GM21825 (cell line): ENCODE measurements around the gene DYRK1A.

Experiments used
- ATAC-seq: cut with Tn5 transposase; IDR thresholded peaks from one replicate; pipeline ENCODE4 v1.9.1; 2021; ENCODE audit warnings: mild to moderate bottlenecking, moderate library complexity; ENCODE audit not compliant: unreplicated experiment

DYRK1A gene

DNA sequence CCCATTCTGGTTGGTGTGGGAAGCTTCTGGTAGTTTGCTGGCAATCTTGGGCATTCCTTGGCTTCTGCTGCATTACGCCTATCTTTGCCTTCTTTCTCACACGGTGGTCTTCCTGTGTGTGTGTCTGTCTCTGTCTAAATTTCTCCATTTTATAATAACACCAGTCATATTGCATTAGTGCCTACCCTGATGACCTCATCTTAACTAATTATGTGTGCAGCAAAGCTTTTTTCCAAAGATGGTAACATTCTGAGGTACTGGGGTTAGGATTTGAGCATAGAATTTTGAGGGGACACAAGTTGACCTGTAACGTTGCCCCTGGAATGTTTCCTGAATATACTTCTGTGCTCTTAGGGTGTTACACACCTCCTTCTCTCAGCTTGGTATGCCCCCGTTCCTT, 77.1 kb downstream of the DYRK1A start:
- ATAC-seq = no peak

DNA sequence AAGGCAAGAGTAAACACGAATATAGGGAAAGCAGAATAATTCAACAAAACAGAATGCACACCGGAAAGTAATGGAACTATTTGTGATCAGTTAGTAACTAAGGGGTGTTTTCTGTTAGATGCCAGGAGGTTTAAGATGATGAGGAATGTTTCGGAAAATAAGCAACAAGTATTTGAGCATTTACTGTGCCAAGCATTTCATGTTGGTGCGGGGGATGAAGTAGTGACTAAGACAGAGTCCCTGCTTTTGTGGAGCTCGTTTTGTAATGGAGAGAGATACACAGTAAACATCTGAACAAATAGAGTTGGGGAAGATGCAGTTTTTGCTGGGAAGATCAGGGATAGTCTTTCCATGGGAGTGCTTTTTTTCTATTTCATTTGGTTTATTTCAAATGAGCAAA, 78.7 kb downstream of the DYRK1A start:
- ATAC-seq = no peak

DNA sequence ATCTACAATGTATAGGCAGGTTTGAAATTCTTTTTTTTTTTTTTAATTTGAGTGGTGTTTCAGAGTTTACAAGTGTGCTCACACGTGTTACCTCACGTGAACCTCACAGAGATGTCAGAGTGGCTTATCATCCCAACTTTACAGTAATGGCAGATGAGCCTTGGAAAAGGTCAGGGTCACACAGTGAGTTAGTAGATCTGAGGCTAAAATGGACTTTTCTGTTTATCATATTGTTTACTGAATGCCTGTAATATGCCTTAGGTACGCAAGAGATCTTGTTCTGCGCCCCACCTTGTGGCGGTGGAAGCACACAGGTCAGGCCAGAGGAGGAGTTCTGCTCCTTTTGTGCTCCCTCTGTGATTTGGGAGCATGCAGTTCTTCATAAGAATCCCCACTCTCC, 80.0 kb downstream of the DYRK1A start:
- ATAC-seq = no peak

DNA sequence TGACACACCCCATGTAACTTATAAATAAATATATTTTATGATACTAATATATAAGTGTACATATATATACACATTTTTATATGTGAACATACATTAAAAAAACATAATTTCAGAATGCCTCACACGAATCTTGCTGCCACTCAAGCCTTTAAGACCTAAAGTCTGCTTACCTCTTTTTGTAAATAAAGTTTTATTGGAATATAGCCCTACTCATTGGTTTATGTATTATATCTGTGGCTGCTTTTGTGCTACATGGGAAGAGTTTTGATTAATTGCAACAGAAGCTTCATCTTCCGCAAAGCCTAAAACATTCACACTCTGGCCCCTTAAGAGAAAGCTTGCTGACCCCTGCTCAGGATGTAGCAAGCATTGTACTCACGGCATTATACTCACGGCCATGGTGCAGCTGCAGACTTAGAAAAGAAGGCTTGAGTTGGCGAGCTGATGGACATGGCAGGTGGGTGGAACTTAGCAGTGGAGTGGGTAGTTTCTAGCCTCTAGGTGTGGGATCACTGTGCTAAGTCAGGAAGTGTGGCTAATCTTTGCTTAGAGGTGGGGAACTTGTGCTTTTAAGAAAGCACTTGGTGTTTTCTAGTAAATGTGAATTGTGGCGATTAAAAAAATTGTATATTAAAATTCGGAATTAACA, 80.8 kb downstream of the DYRK1A start:
- ATAC-seq = no peak

DNA sequence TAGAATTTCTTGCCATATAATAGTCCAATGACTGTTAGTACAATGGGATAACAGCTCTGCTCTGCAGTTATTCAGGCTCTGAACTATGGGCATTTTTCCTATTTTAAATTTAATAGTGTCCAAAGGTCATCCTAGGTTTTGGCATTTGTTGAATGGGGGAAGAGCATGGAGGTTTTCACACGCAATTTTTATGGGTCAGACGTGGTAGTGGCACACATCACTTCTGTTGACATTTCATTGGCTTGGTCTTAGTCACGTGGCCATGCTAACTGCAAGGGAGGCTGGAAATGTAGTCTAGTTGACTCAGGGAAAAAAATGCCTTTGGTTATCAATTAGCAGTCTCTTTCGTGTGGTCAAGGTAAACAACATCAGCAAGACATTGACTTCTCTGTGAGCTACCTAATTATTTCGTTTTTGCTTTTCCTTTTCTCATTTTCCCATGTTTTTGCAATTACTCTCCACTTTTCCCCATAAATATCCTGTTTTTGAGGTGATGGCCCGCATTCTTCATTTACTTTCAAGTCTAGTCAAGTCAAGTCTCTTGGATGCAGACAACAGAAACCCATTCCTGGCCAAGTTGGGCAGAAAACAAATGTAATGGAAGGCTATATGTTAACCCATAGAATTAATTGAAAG, 82.8 kb downstream of the DYRK1A start:
- ATAC-seq = no peak

GRCh38 chr21:37450445-37450941, 83.9 kb downstream of the DYRK1A start:
- ATAC-seq = no peak

DNA sequence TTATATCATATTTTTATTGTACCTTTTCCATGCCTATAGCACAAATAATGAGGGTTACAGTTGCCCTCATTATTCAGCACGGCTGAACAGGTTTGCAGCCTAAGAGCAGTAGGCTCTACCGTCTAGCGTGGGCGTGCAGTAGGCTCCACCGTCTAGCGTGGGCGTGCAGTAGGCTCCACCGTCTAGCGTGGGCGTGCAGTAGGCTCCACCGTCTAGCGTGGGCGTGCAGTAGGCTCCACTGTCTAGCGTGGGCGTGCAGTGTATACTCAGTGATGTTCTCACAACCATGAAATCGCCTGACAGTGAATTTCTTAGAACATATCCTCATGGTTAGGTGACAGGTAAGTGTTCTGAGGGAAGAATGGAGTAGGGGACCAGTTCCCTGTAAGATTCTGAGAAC, 84.9 kb downstream of the DYRK1A start:
- ATAC-seq = no peak

DNA sequence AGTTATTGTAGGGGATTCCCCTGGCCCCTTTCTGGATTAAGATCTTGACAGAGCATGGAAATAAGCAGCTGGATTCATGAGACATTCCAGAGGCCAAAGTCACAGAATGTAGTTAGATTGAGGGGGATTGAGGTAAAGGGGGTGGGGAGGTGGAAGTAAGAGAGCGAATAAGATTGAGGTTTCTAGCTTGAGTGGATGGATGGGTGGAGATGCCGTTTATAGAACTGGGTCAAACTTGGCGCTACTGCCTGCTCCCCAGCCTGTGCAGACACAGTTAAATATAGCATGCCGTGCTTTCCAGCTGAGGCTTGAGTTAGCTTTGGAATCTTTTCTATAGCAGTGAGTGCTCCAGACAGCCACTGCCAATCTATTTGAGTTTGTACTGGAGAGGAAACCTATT, 85.7 kb downstream of the DYRK1A start:
- ATAC-seq = no peak

DNA sequence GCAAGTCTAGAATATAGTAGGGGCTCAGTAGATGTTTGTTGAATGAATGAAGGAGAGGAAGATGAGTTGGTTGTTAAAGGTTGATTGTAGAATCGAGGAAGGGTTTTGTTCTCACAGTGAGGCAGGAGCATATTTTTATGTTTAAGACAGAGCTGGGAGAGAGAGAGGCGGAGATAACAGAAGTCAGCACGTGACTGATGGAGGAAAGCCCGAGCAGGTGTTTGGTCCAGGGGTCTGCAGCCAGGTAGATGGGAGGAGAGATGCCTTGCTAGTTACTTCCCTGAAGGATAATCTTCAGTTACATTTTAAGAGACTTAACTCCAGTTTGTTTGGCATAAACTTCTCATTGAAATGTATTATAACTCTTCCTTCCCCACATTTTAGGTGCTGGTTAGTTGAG, 86.8 kb downstream of the DYRK1A start:
- no peak for ATAC-seq

- no peak for ATAC-seq
Measured at GRCh38 chr21:37454869-37455503, 88.4 kb downstream of the DYRK1A start.

- ATAC-seq = no peak
Measured at GRCh38 chr21:37455504-37455911, 88.9 kb downstream of the DYRK1A start.

GRCh38 chr21:37458669-37459276, 92.2 kb downstream of the DYRK1A start:
- no peak for ATAC-seq

GRCh38 chr21:37459575-37459974, 93.0 kb downstream of the DYRK1A start:
- ATAC-seq = no peak

DNA sequence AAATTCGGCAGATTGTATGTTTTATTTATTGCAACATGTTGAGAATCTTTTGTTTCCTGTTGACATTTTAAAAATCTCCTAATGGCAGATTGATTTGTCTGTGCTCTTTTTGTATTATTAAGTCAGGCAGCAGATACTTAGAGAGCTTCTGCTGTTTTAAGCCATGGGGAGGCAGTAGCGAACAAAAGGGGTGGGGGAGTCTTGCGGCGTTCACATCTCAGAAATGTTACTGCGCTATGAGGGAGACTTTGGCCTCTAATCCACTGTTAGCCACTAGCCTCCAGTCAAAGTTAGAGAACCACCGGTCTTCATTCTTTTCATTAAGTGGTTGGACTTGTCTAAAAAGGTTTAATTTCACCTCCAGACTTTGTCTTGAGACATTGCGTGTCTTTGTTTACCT, 93.6 kb downstream of the DYRK1A start:
- no peak for ATAC-seq

- ATAC-seq = no peak
Measured at GRCh38 chr21:37461479-37461878, 94.9 kb downstream of the DYRK1A start.

DNA sequence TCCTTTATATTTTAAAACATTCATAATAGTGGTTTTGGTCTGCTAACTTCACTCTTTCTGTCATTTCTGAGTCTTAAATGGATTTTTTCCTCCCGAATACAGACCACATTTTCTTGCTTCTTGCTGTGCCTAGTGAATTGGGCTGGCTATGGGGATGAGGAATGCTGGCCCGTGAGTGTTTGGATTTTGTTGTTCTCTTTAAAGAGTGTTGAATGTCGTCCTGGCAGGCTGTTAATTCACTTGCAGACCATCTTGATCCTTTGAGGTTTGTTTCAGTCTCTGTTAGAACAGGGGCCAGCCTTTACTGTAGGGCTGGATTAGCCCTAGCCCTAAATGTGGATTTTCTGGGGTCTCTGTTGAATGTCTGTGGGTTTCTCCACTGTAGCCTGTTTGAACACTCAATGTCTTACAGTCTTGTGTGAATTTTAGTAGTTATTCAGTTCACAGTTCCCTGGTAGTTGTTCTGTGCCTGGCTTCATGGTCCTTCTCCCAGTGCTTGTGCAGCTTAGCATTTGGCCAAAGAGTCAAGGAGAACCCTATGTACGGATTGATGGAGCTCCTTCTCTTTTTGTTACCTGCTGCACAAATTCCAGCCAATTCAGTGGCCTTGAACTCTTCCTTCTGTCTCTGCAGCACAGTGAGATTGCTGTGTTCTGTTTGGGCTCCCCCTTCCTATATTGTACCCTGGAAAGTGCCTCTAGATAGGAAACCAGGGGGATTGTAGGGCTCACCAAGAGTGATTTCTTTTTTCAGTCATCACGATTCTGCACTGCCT, 95.7 kb downstream of the DYRK1A start:
- ATAC-seq = no peak

DNA sequence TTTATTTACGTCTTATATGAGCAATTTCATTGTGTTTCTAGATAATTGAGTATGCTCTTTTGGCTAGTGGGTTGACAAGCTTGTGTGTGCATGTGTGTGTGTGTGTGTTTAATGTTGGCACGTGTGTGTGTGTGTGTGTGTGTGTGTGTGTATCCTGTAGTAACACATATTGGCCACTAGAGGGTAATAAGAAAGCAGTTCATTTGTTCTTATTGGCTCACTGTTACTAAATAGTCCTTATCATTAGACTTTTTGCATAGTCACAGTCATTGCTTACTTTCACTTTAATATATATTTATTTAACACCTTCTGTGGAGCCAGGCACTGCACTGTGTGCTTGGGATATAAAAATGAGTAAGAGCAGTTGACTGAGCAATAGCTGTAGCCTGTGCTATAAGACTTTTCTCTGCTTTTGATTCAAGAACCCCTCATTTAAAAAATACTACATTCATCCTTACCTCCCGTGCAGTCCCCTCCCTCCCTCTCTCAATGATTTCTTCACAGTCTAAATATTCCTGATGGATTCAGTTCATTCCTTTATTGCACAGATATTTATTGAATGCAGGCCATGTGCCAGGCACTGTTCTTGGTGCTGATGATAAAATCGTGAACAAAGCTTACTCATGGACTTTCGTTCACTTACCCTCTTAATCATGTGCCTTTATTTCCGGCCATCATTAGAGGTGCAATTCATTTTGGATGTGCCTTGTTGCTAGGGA, 96.7 kb downstream of the DYRK1A start:
- ATAC-seq = no peak

DNA sequence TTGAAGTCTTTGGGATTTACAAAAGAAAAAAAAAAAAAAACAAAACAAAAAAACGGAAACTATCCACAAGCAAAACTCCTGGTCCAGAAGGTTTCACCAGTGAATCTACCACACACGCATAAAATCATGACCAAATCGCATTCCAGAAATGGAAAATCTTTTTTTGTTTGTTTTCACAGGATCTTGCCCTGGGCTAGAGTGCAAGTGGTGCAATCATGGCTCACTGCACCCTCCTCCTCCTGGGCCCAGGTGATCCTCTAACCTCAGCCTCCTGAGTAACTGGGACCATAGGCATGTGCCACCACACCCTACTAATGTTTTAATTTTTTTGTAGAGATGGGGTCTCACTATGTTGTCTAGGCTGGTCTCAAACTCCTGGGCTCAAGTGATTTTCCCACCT, 100.5 kb downstream of the DYRK1A start:
- ATAC-seq = no peak

DNA sequence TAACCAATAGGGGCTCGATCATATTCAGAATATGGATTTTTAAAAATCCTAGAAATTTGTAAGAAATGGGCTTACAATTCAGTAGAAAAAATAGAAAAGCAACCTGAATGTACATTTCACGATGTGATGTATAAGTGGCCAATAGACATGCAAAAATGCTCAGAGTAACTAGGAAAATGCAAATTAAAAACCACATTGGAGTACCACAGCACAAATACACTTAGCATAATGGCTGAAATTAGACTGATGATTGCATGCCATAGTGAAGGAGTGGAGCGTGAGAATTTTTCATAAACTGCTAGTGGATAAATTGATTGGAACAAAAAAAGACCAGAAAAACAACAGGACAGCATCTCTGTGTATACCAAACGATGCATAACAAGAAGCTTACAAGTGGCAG, 102.3 kb downstream of the DYRK1A start:
- ATAC-seq = no peak

DNA sequence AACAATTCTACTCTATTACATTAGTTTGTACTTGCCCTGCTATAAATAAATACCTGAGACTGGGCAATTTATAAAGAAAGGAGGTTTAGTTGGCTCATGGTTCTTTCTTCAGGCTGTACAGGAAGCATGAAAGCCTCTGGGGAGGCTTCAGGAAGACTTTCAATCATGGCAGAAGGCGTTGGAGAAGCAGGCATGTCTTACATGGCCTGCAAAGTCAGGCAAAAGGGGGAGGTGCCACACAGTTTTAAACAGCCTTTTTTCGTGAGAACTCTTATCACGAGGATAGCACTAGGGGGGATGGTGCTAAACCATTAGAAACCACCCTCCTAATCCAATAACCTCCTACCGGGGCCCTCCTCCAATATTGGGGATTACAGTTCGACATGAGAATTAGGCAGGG, 102.9 kb downstream of the DYRK1A start:
- no peak for ATAC-seq
